GM19395 (cell line): ENCODE results near the gene ARHGAP30.
"Not testable (repeated sequence)": the region's sequence is repeated elsewhere in the genome, so short reads cannot be mapped to it uniquely, and the experiment has no call there.

ENCODE experiments used
- ATAC-seq: cut with Tn5 transposase; IDR thresholded peaks from one replicate; pipeline ENCODE4 v1.9.1; 2021; ENCODE audit warnings: mild to moderate bottlenecking, moderate library complexity; ENCODE audit not compliant: unreplicated experiment

ARHGAP30 gene

DNA sequence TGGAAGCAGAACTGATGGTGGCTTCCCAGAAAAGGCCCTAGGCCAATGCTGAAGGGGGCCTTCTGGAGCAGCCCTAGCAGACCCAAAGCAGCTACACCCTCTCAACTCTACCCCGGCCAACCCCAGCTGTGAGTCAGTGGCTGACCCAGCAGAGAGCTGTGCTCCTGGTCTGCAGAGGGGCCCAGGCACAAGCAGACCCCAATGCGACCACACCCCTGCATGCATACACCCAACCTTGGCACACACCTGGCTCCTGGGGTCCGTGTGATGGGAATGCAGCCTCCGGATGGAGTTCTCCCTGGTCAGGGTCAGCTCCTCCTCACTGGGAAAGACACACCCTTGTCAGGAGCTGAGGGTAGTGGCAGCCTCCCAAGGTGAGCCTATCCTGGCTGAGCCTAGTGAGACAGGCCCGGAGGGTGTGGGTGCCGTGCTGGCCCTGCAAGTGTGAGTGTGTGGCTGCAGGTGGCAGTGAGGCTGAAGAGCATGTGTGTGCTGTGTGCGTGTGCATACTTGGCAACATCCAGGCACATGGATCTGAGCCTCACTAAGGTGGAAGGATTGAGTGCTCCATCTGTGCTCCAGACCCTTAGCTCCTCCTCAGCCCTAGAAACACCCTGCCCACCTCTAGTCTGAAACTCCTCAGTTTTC lies 3.9 kb upstream of the ARHGAP30 start:
- ATAC-seq: no peak

DNA sequence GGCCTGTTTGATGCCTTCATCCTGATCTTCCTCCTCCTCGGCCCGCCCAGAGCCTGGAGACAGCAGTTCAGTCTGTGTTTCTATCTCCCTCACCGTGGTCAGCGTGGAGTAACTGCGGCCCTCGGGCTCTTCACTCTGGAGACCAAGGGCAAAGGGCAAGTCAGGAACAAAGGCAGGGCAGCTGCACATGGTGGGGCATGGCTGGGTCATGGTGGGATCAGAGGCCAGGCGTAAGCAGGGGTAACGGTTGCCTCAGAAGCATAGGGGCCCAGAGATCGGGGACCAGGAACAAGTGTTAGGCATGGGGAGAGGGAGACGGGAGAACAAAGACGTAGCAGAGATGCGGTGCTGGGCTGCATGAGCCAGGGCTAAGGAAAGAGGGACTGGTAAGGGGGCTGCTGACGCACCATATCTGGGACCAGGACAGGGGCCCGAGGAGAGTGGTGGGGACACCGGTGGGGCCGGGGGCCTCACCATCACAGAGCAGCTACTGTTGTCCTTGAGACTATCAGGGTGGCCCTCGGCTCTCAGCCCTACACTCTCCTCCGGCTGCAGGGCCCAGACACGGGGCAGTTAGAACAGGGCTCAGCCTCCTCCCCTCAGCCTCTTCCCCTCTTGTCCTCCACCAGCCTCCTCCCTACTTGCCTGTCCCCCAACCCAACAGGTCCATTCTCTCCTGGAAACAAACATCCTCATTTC lies 3.2 kb upstream of the ARHGAP30 start:
- no peak for ATAC-seq

DNA sequence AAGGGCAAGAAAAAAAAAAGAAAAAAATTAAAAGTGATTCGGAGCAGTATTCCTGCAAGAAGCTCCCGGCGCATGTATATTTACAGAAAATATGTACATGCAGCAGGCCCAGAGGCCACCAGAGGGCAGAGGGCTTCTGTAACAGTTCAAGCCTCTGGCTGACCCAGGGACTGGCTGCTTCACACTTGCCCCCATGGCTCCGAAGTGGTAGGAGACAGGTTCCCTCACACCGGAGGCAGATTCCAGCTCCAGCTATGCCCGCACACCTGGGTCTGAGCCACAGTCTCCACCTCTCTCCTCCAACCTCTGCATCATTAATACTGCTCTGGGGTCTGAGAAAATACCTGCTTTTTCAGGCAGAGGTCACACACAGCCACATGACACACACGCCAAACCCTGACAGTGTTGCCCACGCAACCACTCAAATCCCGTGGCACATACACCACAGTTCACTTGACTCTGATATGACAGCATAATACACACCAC lies 2.2 kb upstream of the ARHGAP30 start:
- ATAC-seq: no peak

DNA sequence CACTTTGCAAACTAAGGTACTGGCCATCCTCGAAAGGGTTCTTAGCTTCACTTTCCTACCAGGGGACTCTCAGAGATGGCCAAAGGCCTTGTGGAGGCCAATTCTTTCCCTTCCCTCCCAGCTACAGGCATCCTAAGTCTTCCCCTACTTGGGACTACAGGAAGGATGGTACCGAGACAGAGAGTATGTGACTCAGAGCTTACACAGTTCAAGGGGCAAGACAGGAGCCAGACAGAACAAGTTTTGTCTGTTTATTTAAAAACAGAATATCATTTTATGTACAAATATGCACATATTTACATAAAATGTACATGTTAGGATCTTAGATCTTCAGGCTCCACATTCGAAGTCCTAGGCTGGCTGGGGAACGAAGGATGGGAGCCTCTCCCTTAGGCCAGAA lies 1.1 kb upstream of the ARHGAP30 start:
- ATAC-seq: no peak

DNA sequence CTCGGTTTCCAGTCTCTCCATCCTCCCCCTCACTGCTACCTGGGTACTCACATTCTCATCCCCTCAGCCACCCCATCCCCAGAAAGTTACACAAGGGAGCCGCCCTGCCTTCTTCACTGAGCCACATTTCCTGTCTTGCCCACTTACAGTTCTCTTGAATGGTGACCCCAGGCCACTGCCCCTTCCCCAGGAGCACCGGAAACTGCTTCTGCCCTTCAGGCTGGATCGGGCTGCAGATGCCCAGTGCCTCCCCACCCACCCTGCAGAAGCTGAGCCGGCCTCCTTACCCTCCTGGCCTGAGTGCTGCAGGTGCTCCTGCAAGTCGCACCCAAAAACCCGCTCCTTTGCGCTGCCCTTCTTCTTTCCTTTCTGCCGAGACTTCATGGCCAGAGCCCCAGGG lies 450 bp downstream of the ARHGAP30 start:
- ATAC-seq: peak; percentile 5

DNA sequence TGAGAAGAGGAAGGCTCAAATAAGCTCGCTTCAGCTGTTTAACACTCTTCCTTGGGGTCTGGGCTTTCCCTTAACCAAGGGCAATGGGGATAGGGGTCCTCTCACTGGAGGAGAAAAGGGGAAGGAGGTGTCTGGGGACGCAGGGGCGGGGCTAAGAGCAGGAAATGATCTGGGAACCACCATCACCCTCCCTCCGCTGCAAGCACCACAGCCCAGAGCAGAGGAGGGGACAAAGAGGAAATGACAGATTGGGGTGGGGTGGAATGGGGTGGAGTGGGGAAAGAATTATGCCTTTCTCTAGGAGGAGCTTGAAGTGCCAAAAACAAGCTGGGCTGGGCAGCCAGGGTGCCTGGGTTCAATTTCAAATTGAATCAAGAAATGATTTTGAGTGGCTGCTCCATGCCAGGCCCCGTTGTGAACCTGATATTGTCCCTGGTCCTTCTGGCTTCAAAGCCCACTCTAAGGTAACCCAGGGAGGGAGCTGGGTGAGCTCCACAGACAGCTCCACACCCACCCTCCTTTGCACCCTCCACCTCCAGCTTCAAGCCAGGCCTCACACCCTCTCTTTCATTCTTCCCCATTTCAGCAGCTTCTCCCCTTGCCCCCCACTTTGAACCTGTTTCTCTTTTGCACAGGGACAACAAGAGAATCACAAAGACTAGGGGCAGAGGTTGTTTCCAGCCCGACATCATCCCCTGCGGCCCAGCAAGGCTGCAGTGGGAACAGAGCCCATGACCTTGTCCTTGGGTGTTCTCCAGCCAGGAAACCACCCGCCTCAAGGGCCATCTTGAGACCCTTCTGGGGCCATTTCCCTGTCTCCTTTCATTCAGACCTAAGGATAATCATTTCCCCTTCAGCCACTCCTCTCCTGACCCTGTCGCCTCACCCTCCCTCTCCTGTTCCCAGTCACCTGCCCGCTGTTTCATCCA lies 1.1 kb downstream of the ARHGAP30 start:
- ATAC-seq: peak; percentile 58

DNA sequence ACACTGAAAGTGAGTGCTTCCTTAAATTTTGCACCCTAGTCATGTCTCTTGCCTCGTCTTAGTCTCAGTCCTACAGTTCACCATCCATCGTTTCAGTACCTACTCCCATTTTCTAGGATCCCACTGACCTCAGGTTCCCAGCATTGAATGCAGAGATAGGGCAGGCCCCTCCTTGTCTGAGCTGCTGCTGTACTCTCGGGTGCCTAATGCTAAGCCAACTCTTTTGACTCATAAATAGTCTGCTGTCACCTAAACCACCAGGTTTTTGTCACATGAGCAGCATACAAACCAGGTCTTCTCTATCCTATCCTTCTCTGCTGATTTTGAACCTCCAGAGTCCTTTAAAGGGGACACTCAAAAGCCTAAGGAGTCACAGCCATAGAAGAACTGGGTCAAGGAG lies 3.0 kb downstream of the ARHGAP30 start:
- no peak for ATAC-seq

DNA sequence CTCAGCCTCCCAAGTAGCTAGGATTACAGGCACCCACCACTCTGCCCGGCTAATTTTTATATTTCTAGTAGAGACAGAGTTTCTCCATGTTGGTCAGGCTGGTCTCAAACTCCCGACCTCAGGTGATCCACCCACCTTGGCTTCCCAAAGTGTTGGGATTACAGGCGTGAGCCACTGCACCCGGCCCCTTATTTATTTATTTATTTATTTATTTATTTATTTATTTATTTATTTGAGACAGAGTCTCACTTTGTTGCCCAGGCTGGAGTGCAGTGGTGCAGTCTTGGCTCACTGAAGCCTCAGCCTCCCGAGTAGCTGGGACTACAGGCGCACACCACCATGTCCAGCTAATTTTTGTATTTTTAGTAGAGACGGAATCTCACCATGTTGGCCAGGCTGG lies 4.0 kb downstream of the ARHGAP30 start:
- not testable (repeated sequence) for ATAC-seq

DNA sequence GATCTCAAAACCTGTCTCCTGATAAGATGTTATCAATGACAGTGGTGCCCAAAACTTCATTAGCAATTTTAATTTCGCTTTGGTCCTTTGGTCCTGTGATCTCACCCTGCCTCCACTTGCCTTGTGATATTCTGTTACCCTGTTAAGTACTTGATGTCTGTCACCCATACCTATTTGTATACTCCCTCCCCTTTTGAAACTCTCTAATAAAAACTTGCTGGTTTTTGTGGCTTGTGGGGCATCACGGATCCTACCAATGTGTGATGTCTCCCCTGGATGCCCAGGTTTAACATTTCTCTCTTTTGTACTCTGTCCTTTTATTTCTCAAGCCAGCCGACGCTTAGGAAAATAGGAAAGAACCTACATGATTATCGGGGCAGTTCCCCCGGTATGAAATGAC lies 5.8 kb downstream of the ARHGAP30 start:
- ATAC-seq: not testable (repeated sequence)

DNA sequence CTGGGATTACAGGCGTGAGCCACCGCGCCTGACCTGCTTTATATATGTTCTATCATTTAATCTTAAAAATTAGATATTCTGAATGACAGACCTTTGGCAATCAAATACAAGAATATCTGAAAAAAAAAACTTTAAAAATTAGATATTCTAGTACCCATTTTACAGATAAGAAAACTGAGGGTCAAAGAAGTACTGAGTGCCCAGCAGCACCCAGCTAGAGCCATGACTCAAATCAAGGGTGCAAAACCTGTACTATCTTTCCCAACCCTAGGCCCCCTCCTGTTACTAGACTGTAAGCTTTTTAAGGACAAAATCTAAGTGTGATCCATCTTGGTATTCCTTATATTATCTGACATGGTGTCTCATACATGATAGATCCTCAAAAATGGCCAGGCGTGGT lies 8.3 kb downstream of the ARHGAP30 start:
- no peak for ATAC-seq

DNA sequence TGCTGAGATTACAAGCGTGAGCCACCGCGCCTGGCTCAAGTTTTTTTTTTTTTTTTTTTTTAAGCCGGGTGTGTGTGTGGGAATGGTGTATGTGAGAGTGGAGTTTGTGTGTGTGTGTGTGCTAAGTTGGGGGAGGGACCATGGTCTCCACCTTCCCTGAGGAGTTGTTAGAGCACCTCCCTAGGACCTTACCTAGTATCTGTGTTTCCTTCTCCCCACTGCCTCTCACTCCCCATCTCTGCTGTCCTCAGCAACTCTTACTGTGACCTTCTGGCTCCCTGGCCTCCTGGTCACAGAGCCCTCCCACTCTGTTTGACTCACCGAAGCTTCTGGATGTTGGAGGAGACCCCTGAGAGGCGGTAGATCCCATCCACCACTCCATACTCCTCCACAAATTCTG lies 10.4 kb downstream of the ARHGAP30 start:
- ATAC-seq: no peak

DNA sequence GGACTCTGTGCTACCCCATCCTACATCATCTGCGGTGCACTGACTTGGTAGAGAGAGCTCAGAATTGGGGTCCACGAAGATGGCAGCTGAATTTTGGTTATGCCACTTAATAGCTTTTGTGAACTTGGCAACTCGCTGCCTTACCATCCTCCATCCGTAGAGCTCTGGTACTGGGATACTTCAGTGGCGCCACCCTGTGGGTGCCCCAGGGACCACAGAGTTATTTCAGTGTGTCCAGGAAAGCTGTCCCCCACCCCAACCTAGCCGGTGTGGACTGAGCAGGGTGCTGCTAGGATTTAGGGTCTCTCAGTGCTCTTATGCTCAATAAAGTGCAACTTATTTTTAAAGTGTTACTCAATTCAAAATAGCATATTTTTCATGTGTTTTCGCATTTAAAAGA lies 14.9 kb downstream of the ARHGAP30 start:
- no peak for ATAC-seq

DNA sequence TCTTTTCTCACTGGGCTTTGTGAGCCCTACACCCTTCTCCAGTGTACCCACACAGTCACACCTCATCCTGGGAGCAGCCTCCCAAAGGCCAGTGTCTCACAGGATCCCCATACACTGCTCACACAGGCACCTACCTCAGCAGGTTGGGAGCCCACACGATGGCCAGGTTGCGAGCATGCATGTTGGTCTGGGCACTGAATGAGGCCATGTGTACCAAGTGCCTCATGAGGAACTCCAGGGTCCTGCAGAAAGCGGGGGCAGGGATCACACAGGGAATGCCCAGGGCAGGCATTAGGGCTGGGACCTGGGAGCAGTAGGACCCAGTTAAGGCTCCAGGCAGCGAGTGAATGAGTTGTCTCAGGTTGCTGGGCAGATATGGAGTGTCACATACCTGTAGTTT lies 15.5 kb downstream of the ARHGAP30 start:
- ATAC-seq: no peak

DNA sequence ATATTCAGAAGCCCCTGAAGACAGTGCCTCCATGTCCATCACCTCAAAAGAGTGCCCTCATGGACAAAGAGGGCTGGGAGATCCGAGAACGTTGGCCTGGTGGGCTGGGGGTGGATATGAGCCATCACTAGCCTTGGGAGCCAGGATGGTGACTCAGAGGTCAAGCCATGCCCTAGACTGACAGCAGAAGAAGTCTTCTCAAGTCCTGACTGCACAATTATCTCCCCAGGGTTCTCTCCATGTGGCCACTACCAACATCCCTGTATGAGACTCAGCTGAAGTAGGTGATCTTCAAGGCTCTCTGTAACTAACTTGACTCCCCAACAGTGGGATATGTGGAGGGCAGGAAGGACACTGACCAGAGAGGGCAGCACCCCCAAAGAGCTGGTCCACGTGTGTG lies 16.8 kb downstream of the ARHGAP30 start:
- ATAC-seq: no peak

DNA sequence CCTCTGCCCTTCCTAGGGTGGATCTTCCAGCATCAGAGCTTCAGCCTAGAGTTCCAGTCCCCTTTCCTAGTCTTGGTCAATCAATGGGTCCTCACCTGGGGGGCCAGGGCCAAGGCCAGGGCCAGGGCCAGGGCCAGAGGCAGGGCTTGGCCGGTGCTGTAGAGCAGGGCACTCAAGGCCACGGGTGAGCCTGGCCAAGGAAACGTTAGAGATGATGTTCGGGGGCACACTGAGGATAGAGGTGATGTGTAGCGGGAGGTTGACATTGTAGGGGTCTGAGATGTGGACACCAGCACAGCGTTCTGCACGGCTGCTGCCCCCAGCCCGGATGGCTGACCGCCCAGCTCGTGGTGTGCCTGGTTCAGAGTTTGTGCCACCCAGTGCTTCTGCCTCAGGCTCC lies 18.5 kb downstream of the ARHGAP30 start:
- no peak for ATAC-seq

DNA sequence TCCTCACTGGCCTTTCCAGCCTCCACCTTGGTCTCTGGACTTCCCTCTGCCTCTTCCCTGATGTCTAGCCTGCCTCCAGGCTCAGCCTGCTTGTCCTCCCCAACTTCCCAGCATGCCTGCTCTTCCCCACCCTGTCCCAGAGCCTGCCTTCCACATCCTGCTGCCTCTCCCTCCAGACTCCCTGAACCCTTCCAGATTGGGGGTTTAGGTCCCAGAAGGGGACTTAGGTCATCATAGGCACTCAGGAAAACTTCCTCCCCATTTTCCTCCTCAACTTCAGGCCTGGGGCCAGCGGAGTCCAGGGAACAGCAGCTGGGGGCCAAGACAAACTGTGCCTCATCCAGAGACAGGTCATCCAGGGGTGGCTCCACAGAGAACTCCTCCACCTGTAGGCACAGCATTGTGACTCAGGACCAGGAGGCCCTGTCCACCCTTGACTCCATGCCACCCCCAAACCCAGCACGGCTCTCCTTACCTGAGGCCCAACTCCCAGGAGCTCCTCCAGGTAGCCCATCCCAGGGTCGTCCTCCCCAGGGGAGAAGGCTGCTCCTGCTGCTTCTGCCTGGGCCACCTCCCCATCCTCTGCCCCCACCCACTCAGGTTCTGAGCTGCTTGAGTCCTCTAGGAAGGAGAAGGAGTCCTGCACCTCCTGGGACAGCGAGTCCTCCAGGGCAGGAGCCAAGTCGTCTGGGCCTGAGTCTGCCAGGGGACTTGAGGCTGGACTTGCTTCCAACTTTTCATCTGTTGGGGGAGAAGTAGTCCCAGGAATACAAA lies 20.6 kb downstream of the ARHGAP30 start:
- no peak for ATAC-seq

DNA sequence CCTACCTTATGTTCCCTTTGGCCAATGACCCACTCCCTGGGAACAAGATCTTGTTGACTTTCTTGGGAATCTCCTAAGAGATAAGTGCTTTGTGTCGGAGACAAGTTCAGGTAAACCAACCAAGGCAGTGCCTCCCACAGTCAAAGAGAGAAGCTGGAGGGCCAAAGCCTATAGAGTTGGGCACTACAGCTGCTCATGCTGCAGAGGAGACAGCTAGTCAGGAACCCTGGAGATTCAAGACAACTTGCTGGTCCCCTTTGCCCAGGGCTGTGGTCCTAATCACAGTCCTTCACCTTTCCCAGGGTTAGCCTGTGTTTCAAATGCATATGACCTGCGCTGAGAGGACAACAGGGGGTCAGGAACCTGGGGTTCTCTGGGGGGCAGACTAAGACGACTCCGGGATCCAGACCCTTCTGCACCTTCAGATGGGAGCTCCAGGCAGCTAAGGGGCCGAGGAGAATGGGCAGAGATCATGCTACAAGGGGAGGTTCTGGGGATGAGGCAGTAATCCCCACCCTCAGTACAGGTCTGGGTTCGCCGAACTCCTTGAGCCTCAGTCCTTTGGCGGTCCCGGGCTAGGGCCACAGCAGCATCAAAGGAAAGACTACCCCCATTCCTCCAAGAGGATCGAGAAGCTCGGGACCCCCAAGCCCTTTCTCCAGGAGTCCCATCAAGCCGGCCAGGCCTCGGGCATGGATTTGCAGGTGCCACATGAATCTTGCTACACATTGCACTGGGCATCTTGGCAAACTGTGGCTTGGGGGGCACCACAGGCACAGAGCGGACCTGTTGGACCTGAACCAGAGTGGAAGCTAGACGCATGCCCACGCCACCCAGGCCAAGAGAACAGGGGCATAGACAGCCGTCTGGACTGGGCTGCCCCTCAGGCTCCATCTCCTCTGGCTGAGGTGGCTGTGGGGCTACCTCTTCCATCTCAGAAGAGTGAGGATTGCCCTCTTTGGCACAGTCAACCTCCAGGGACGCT lies 22.0 kb downstream of the ARHGAP30 start:
- ATAC-seq: no peak

DNA sequence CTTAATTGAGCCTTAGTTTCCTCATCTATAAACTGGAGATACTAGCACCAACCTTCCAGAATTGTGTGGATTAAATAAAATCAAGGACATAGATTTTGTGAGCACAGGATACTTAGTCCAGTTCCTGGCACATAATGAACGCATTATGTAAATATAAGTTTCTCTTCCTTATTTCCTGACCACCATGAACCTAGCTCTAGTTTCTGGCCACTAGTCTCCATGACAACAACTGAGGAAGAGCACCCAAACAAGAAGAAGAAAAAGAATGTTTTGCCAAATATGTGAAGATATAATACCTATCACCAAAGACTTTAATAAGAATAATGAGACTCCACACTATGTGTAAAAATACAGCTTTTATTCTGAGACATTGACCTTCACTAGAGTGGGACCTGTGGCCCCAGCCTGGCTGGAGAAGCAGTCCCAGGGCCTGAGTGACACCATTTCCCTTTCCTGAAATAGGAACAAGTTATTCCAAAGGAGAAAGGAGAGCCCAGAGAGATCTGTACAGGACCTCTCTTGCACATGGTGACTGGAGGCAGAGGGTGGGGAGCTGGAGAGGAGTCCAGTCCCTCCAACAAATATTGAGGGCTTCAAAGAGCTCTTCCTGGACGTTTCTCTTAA lies 23.0 kb downstream of the ARHGAP30 start:
- peak; percentile 38 for ATAC-seq
